Measurements from ENCODE around the gene NDE1.

The NDE1 gene

GRCh38 chr16:15607700-15608396 lies 42.2 kb upstream of the NDE1 start:
- DNase-seq (ENCODE audit: low read depth, low spot score): no peak
- Histone ChIP-seq H3K27ac (no peak overlapping the region), H3K36me3 (ENCODE audit: insufficient read depth, low read length) (peaks cover 74% of the 10 kb centered on the region), H3K9ac (ENCODE audit: insufficient read length) (no peak overlapping the region), H3K9me3 (ENCODE audit: low read depth, low read length) (no peaks in the 10 kb centered on the region), H3K4me3 (no peak overlapping the region)
- TF ChIP-seq FOXP2 (optimal IDR thresholded peaks at IDR 0.05; ENCODE audit: control extremely low read depth, extremely low read length, insufficient read depth): no peak
- TF ChIP-seq POLR2AphosphoS5 (IDR thresholded peaks at IDR 0.05; ENCODE audit: borderline replicate concordance, low read depth, low read length): no peak
- no peak for TF ChIP-seq EZH2 (IDR thresholded peaks at IDR 0.05)

GRCh38 chr16:15608398-15609285 lies 41.4 kb upstream of the NDE1 start:
- no peak overlapping the region for H3K9ac ChIP-seq (ENCODE audit: insufficient read length)
- TF ChIP-seq FOXP2 (optimal IDR thresholded peaks at IDR 0.05; ENCODE audit: control extremely low read depth, extremely low read length, insufficient read depth) (no peak), POLR2AphosphoS5 (IDR thresholded peaks at IDR 0.05; ENCODE audit: borderline replicate concordance, low read depth, low read length) (no peak), EZH2 (IDR thresholded peaks at IDR 0.05) (no peak)
- no peaks in the 10 kb centered on the region for H3K9me3 ChIP-seq (ENCODE audit: low read depth, low read length)
- H3K4me3 ChIP-seq: no peak overlapping the region
- H3K27ac ChIP-seq: no peak overlapping the region
- peaks cover 70% of the 10 kb centered on the region for H3K36me3 ChIP-seq (ENCODE audit: insufficient read depth, low read length)
- DNase-seq (ENCODE audit: low read depth, low spot score): no peak

- no peaks in the 10 kb centered on the region for H3K9me3 ChIP-seq (ENCODE audit: low read depth, low read length)
- H3K36me3 ChIP-seq (ENCODE audit: insufficient read depth, low read length): peaks cover 67% of the 10 kb centered on the region
- DNase-seq (ENCODE audit: low read depth, low spot score): no peak
- TF ChIP-seq EZH2 (IDR thresholded peaks at IDR 0.05): no peak
- no peak for TF ChIP-seq FOXP2 (optimal IDR thresholded peaks at IDR 0.05; ENCODE audit: control extremely low read depth, extremely low read length, insufficient read depth)
- no peak for TF ChIP-seq POLR2AphosphoS5 (IDR thresholded peaks at IDR 0.05; ENCODE audit: borderline replicate concordance, low read depth, low read length)
- H3K9ac ChIP-seq (ENCODE audit: insufficient read length): no peak overlapping the region
- H3K27ac ChIP-seq: no peak overlapping the region
- H3K4me3 ChIP-seq: no peak overlapping the region
Measured at GRCh38 chr16:15609286-15609649, 40.8 kb upstream of the NDE1 start.

- Histone ChIP-seq H3K9me3 (ENCODE audit: low read depth, low read length) (no peaks in the 10 kb centered on the region), H3K36me3 (ENCODE audit: insufficient read depth, low read length) (peaks cover 68% of the 10 kb centered on the region), H3K27ac (no peak overlapping the region), H3K4me3 (no peak overlapping the region), H3K9ac (ENCODE audit: insufficient read length) (no peak overlapping the region)
- TF ChIP-seq FOXP2 (optimal IDR thresholded peaks at IDR 0.05; ENCODE audit: control extremely low read depth, extremely low read length, insufficient read depth) (no peak), POLR2AphosphoS5 (IDR thresholded peaks at IDR 0.05; ENCODE audit: borderline replicate concordance, low read depth, low read length) (no peak), EZH2 (IDR thresholded peaks at IDR 0.05) (no peak)
- DNase-seq (ENCODE audit: low read depth, low spot score): no peak
Measured at GRCh38 chr16:15610369-15610871, 39.6 kb upstream of the NDE1 start.

GRCh38 chr16:15611610-15612009 lies 38.4 kb upstream of the NDE1 start:
- DNase-seq (ENCODE audit: low read depth, low spot score): no peak
- no peak overlapping the region for H3K4me3 ChIP-seq
- H3K36me3 ChIP-seq (ENCODE audit: insufficient read depth, low read length): peaks cover 75% of the 10 kb centered on the region
- TF ChIP-seq EZH2 (IDR thresholded peaks at IDR 0.05) (no peak), POLR2AphosphoS5 (IDR thresholded peaks at IDR 0.05; ENCODE audit: borderline replicate concordance, low read depth, low read length) (no peak), FOXP2 (optimal IDR thresholded peaks at IDR 0.05; ENCODE audit: control extremely low read depth, extremely low read length, insufficient read depth) (no peak)
- H3K27ac ChIP-seq: no peak overlapping the region
- no peak overlapping the region for H3K9ac ChIP-seq (ENCODE audit: insufficient read length)
- H3K9me3 ChIP-seq (ENCODE audit: low read depth, low read length): no peaks in the 10 kb centered on the region

- Histone ChIP-seq H3K36me3 (ENCODE audit: insufficient read depth, low read length) (peaks cover 77% of the 10 kb centered on the region), H3K4me3 (no peak overlapping the region), H3K27ac (no peak overlapping the region), H3K9ac (ENCODE audit: insufficient read length) (no peak overlapping the region), H3K9me3 (ENCODE audit: low read depth, low read length) (no peaks in the 10 kb centered on the region)
- no peak for TF ChIP-seq POLR2AphosphoS5 (IDR thresholded peaks at IDR 0.05; ENCODE audit: borderline replicate concordance, low read depth, low read length)
- TF ChIP-seq EZH2 (IDR thresholded peaks at IDR 0.05): no peak
- TF ChIP-seq FOXP2 (optimal IDR thresholded peaks at IDR 0.05; ENCODE audit: control extremely low read depth, extremely low read length, insufficient read depth): no peak
- DNase-seq (ENCODE audit: low read depth, low spot score): no peak
Measured at GRCh38 chr16:15613676-15614075, 36.4 kb upstream of the NDE1 start.

GRCh38 chr16:15616012-15616411 lies 34.0 kb upstream of the NDE1 start:
- Histone ChIP-seq H3K9me3 (ENCODE audit: low read depth, low read length) (no peaks in the 10 kb centered on the region), H3K4me3 (no peak overlapping the region), H3K27ac (no peak overlapping the region), H3K9ac (ENCODE audit: insufficient read length) (no peak overlapping the region), H3K36me3 (ENCODE audit: insufficient read depth, low read length) (peaks cover 77% of the 10 kb centered on the region)
- no peak for DNase-seq (ENCODE audit: low read depth, low spot score)
- no peak for TF ChIP-seq POLR2AphosphoS5 (IDR thresholded peaks at IDR 0.05; ENCODE audit: borderline replicate concordance, low read depth, low read length)
- TF ChIP-seq EZH2 (IDR thresholded peaks at IDR 0.05): no peak
- no peak for TF ChIP-seq FOXP2 (optimal IDR thresholded peaks at IDR 0.05; ENCODE audit: control extremely low read depth, extremely low read length, insufficient read depth)

GRCh38 chr16:15616475-15617165 lies 33.4 kb upstream of the NDE1 start:
- Histone ChIP-seq H3K9ac (ENCODE audit: insufficient read length) (no peak overlapping the region), H3K27ac (no peak overlapping the region), H3K9me3 (ENCODE audit: low read depth, low read length) (no peaks in the 10 kb centered on the region), H3K36me3 (ENCODE audit: insufficient read depth, low read length) (peaks cover 80% of the 10 kb centered on the region), H3K4me3 (no peak overlapping the region)
- DNase-seq (ENCODE audit: low read depth, low spot score): no peak
- TF ChIP-seq POLR2AphosphoS5 (IDR thresholded peaks at IDR 0.05; ENCODE audit: borderline replicate concordance, low read depth, low read length) (no peak), FOXP2 (optimal IDR thresholded peaks at IDR 0.05; ENCODE audit: control extremely low read depth, extremely low read length, insufficient read depth) (no peak), EZH2 (IDR thresholded peaks at IDR 0.05) (no peak)

Measured in SK-N-MC (cell line).